Adrenal gland (tissue), 12 donors: ENCODE data around the gene MEAF6. TPM values are rescaled to one million over a fixed set of nuclear protein-coding genes. Genes with fewer than 3 reads are reported as not detected.
"Not testable (repeated sequence)": the region's sequence is repeated elsewhere in the genome, so short reads cannot be mapped to it uniquely, and the experiment has no call there.

ENCODE experiments used
- DNase-seq, 7 donors: peaks; one replicate each; pipeline ENCODE4 v3.0.0-alpha.2; 2019 to 2020
- H3K27ac ChIP-seq, 5 donors: fragments of 200-600 bp; sonication (generic) in 4 of 5; 1 replicate in 3 of 5; 2 replicates in 2 of 5; pipeline versions ENCODE4 v1.5.1 to v1.8.0; 2016 to 2020; ENCODE audit warnings: mild to moderate bottlenecking in 1 of 5
- H3K27me3 ChIP-seq: fragments of 200-600 bp; 2 replicates; pipeline ENCODE4 v1.8.0; 2021
- H3K36me3 ChIP-seq, 2 donors: fragments of 200-600 bp; replicated peaks in 1 of 2; 1 replicate in 1 of 2; 2 replicates in 1 of 2; pipeline versions ENCODE4 v1.5.1 to v1.8.0; 2018 to 2022
- H3K4me1 ChIP-seq, 2 donors: fragments of 200-600 bp; replicated peaks in 1 of 2; 1 replicate in 1 of 2; 2 replicates in 1 of 2; pipeline versions ENCODE4 v1.5.1 to v1.8.0; 2018 to 2021
- H3K4me3 ChIP-seq, 4 donors: fragments of 200-600 bp; sonication (generic) in 3 of 4; one replicate each; pipeline ENCODE4 v1.5.1; 2016 to 2018
- H3K9me3 ChIP-seq, 3 donors: fragments of 200-600 bp; sonication (generic) in 1 of 3; replicated peaks in 1 of 3; 1 replicate in 2 of 3; 2 replicates in 1 of 3; pipeline versions ENCODE4 v1.5.1 to v1.8.0; 2016 to 2021
- POLR2A ChIP-seq, 2 donors: fragments of 450-650 bp; IDR thresholded peaks; one replicate each; pipeline ENCODE4 v1.6.1; 2017; ENCODE audit warnings: antibody characterized with exemption in 2 of 2, mild to moderate bottlenecking in 2 of 2, moderate library complexity in 1 of 2
- WGBS, 4 donors: extraction: QIAGEN DNeasy Blood & Tissue Kit in 2 of 4; methylation state at CpG; one replicate each; pipeline versions ENCODE4 v1.1.5 to v1.1.7; 2013 to 2017; 5-methylcytosine and 5-hydroxymethylcytosine counted together
- intact Hi-C, 2 donors: fragments of 100-400 bp; cut with DNase I; formaldehyde crosslinking; loops; one replicate each; pipeline versions ENCODE4 v1.14.1 to v1.15.0; 2022 to 2023
- polyA plus RNA-seq, 3 donors: library from polyadenylated mRNA; stranded (reverse); fragments of 200-250 nt in 2 of 3; fragments of 350-450 nt in 1 of 3; fragmentation: Illumina TruSeq in 1 of 3; extraction: RNeasy Lipid Tissue Mini Kit (QIAGEN cat#74804) in 1 of 3; gene quantifications; one replicate each; pipeline ENCODE4 v1.2.3, GENCODE V29; 2013 to 2014
- total RNA-seq, 9 donors: library from RNA; depleted of rRNA in 4 of 9; stranded (reverse); fragments of >200 nt in 4 of 9; fragments of 120-200 nt in 1 of 9; fragmentation: NEBNext Ultra II Directional in 1 of 9; extraction: Animal tissue kit (Norgen Biotek cat#: 25700) in 1 of 9; gene quantifications; one replicate each; pipeline versions ENCODE4 v1.1.0 to v1.2.4, GENCODE V29; 2013 to 2023
- TF ChIP-seq, protein P1 (sequence below), 6 experiments: fragments of 450-650 bp in 4 of 6; fragments of 200-600 bp in 2 of 6; sonication (generic) in 1 of 6; IDR thresholded peaks; 1 replicate in 5 of 6; 2 replicates in 1 of 6; pipeline versions ENCODE4 v1.5.1 to v1.8.0; 2016 to 2021; ENCODE audit warnings: antibody characterized with exemption in 6 of 6, mild to moderate bottlenecking in 2 of 6, moderate library complexity in 1 of 6
- donor health status: healthy with polysubstance abuse.
- donor health status: Bipolar disorder and iron deficiency.
- donor health status: DM: yes; HTN: yes; CAD: no.
- donor health status: DM: no; HTN: no; CAD: no.
- donor health status: DM: no; HTN: no; CAD: no.
- donor health status: DM: yes; HTN: yes; CAD: no.

Gene MEAF6
- total and polyA plus RNA-seq, 12 donors, result 37.8 to 74.5 (median 56.0) TPM

GRCh38 chr1:37545019-37545418 is 30.5 kb upstream of the MEAF6 start:
- DNase-seq, result no peak
- Histone ChIP-seq H3K27me3 (no peaks in the 10 kb centered on the region), H3K36me3 (peaks cover 0 to 54% of the 10 kb centered on the region in 2 donors), H3K27ac (no peak overlapping the region), H3K4me1 (peaks cover 0 to under 1% of the 10 kb centered on the region in 2 donors), H3K9me3 (no peaks in the 10 kb centered on the region), H3K4me3 (no peak overlapping the region)
- intact Hi-C loops, result no loop called here
- TF ChIP-seq POLR2A (IDR thresholded peaks at IDR 0.05), result no peak
- 73 to 80% (median 77%) methylated on average over 5 of the region's 5 CpGs for WGBS, 4 donors

DNA sequence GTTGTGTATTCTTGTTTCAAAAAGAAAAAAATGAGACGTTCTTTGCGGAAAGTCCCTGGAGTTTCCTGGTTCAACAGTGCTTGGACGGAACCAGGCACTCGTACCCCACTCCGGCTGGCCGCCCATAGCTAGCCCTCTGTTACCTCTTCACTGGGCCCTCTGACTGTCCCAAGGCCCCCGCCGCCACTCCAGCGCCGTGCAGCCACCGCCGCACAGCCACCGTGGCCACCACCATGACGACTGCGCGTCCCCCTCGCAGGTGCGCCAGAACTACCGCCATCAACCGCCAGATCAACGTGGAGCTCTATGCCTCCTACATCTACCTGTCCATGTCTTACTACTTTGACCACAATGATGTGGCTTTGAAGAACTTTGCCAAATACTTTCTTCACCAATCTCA is 30.0 kb upstream of the MEAF6 start:
- whole genome bisulfite sequencing, 4 donors, result 94 to 99% (median 97%) methylated on average over 20 to 21 of the region's 21 CpGs
- intact Hi-C loops, result no loop called here
- peaks cover 0 to 59% of the 10 kb centered on the region in 2 donors for H3K36me3 ChIP-seq
- H3K27ac ChIP-seq, result no peak overlapping the region
- H3K9me3 ChIP-seq, result no peaks in the 10 kb centered on the region
- H3K4me1 ChIP-seq, result no peaks in the 10 kb centered on the region
- DNase-seq, result no peak
- H3K27me3 ChIP-seq, result no peaks in the 10 kb centered on the region
- TF ChIP-seq, protein P1, sequence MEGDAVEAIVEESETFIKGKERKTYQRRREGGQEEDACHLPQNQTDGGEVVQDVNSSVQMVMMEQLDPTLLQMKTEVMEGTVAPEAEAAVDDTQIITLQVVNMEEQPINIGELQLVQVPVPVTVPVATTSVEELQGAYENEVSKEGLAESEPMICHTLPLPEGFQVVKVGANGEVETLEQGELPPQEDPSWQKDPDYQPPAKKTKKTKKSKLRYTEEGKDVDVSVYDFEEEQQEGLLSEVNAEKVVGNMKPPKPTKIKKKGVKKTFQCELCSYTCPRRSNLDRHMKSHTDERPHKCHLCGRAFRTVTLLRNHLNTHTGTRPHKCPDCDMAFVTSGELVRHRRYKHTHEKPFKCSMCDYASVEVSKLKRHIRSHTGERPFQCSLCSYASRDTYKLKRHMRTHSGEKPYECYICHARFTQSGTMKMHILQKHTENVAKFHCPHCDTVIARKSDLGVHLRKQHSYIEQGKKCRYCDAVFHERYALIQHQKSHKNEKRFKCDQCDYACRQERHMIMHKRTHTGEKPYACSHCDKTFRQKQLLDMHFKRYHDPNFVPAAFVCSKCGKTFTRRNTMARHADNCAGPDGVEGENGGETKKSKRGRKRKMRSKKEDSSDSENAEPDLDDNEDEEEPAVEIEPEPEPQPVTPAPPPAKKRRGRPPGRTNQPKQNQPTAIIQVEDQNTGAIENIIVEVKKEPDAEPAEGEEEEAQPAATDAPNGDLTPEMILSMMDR (IDR thresholded peaks at IDR 0.05), result no peak
- TF ChIP-seq POLR2A (IDR thresholded peaks at IDR 0.05), result no peak
- no peak overlapping the region for H3K4me3 ChIP-seq

- H3K36me3 ChIP-seq, result peaks cover 0 to 65% of the 10 kb centered on the region in 2 donors
- H3K27me3 ChIP-seq, result no peaks in the 10 kb centered on the region
- no peaks in the 10 kb centered on the region for H3K9me3 ChIP-seq
- WGBS, 4 donors, result 94 to 96% (median 96%) methylated on average over 30 of the region's 30 CpGs
- intact Hi-C loops, result no loop called here
- no peak overlapping the region for H3K27ac ChIP-seq
- H3K4me3 ChIP-seq, result no peak overlapping the region
- TF ChIP-seq POLR2A (IDR thresholded peaks at IDR 0.05), result no peak
- H3K4me1 ChIP-seq, result no peaks in the 10 kb centered on the region
- DNase-seq, result no peak
These were observed 25.6 kb upstream of the MEAF6 start for GRCh38 chr1:37540036-37540785.

GRCh38 chr1:37539154-37539553 is 24.6 kb upstream of the MEAF6 start:
- H3K27me3 ChIP-seq, result not testable (repeated sequence)

DNA sequence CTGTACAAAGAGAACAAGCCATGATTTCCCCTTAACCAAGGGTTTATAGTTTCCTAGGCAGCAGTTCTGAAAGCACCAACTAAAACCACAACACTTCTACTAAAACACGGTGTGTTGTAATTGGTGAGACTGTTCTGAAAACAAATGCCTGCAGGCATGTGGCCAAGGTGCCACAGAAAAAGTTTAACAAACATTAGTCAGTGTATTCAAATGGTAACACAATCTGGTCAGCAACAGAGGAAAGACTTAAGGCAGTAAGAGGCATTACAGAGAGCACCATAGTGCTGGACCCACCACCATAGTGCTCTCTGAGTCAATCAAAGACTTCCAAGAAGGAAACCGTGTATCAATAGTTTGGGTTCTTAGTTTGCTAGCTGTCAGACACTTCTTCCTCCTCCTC is 22.8 kb upstream of the MEAF6 start:
- H3K27ac ChIP-seq, result no peak overlapping the region
- H3K4me3 ChIP-seq, result no peak overlapping the region
- H3K9me3 ChIP-seq, result no peaks in the 10 kb centered on the region
- H3K27me3 ChIP-seq, result no peaks in the 10 kb centered on the region
- peak in 1 of 7 donors; percentile 49 for DNase-seq
- H3K36me3 ChIP-seq, result peaks cover 0 to 50% of the 10 kb centered on the region in 2 donors
- TF ChIP-seq, protein P1 (IDR thresholded peaks at IDR 0.05), result no peak
- no peak for TF ChIP-seq POLR2A (IDR thresholded peaks at IDR 0.05)
- intact Hi-C loops, result no loop called here
- 73 to 84% (median 79%) methylated on average over 2 of the region's 2 CpGs for WGBS, 4 donors
- peaks cover 4 to 12% of the 10 kb centered on the region in 2 donors for H3K4me1 ChIP-seq

More at GRCh38 chr1:37539154-37539553, 24.6 kb upstream of the MEAF6 start:
- DNase-seq, H3K9me3 ChIP-seq, H3K27ac ChIP-seq, intact Hi-C loops, H3K4me1 ChIP-seq, H3K4me3 ChIP-seq: not testable (repeated sequence)
- peaks cover 0 to 54% of the 10 kb centered on the region in 2 donors for H3K36me3 ChIP-seq
- WGBS, 4 donors, result 90 to 97% (median 96%) methylated on average over 10 of the region's 10 CpGs
